A549 (cell line): ENCODE measurements around the gene RHEB. TPM values are rescaled to one million over a fixed set of nuclear protein-coding genes. Genes with fewer than 3 reads are reported as not detected.

Experiments
- ATAC-seq, 2 experiments: fragments of 200-7000 bp in 1 of 2; fragments of >200 bp in 1 of 2; cut with Nextera tagmentation in 1 of 2; cut with Tn5 transposase in 1 of 2; 3 replicates each; pipeline versions ENCODE4 v1.8.0 to v1.9.1; 2018 to 2020; ENCODE audit warnings: mild to moderate bottlenecking in 1 of 2, moderate library complexity in 1 of 2
- CTCF ChIA-PET: fragments of 300-600 bp; sonication (Branson Sonifier 250); formaldehyde crosslinking; extraction: SDS; loops from one replicate; lab custom pipeline; 2021; ENCODE audit warnings: antibody characterized with exemption, inconsistent platforms; lab: Yijun Ruan, JAX
- POLR2A ChIA-PET: fragments of 350-600 bp; formaldehyde crosslinking; extraction: SDS; loops from one replicate; lab custom pipeline; 2021; ENCODE audit warnings: antibody characterized with exemption, inconsistent platforms; lab: Yijun Ruan, JAX
- DNase-seq, 2 experiments: peaks; one replicate each; pipeline versions ENCODE4 v3.0.0 to v3.0.0-alpha.2; 2011 to 2016; ENCODE audit warnings: low read depth in 1 of 2, low spot score in 1 of 2
- FAIRE-seq: peaks from 2 replicates; lab custom pipeline; 2011; peaks lifted over from hg19 to GRCh38; lab: Jason Lieb, UNC
- H3K27ac ChIP-seq, 2 experiments: fragments of >200 bp; sonication (Bioruptor Twin); formaldehyde crosslinking; 3 replicates each; pipeline ENCODE4 v1.5.1; 2016 to 2017
- H3K4me1 ChIP-seq: fragments of >200 bp; sonication (Bioruptor Twin); formaldehyde crosslinking; 3 replicates; pipeline ENCODE4 v1.6.1; 2016
- H3K4me2 ChIP-seq: fragments of >200 bp; sonication (Bioruptor Twin); formaldehyde crosslinking; 3 replicates; pipeline ENCODE4 v1.6.1; 2016
- H3K4me3 ChIP-seq: fragments of >200 bp; sonication (Bioruptor Twin); formaldehyde crosslinking; 3 replicates; pipeline ENCODE4 v1.5.1; 2016
- H3K9me3 ChIP-seq: fragments of >200 bp; sonication (Bioruptor Twin); formaldehyde crosslinking; 3 replicates; pipeline ENCODE4 v1.6.1; 2016
- BHLHE40 ChIP-seq: IDR thresholded peaks from 2 replicates; pipeline ENCODE4 v1.6.1; 2012; ENCODE audit warnings: low read depth, low read length, inconsistent platforms
- CHD2 ChIP-seq: fragments of 150-350 bp; IDR thresholded peaks from 2 replicates; pipeline ENCODE4 v1.6.1; 2014; ENCODE audit warnings: low read length; ENCODE audit not compliant: partially characterized antibody
- ESRRA ChIP-seq: fragments of 150-350 bp; IDR thresholded peaks from 2 replicates; pipeline ENCODE4 v1.6.1; 2014; ENCODE audit warnings: mild to moderate bottlenecking, low read length, borderline replicate concordance
- FOSB ChIP-seq: fragments of 250-450 bp; sonication (Bioruptor Pico); IDR thresholded peaks from 2 replicates; pipeline ENCODE4 v1.5.0; 2020; ENCODE audit warnings: mild to moderate bottlenecking, moderate library complexity
- FOSL2 ChIP-seq, 2 experiments: fragments of 450-650 bp in 1 of 2; fragments of >200 bp in 1 of 2; sonication (Bioruptor Twin) in 1 of 2; formaldehyde crosslinking; IDR thresholded peaks; 2 replicates each; pipeline versions ENCODE4 v1.5.0 to v1.6.1; 2016 to 2020; ENCODE audit warnings: mild to moderate bottlenecking in 1 of 2, moderate library complexity in 1 of 2
- HEYL ChIP-seq: fragments of 250-450 bp; sonication (Bioruptor Pico); IDR thresholded peaks from 2 replicates; pipeline ENCODE4 v1.8.0; 2021; ENCODE audit warnings: mild to moderate bottlenecking, moderate library complexity
- HMGXB4 ChIP-seq: fragments of 250-450 bp; sonication (Bioruptor Pico); IDR thresholded peaks from 2 replicates; pipeline ENCODE4 v1.5.0; 2021; ENCODE audit warnings: mild to moderate bottlenecking, moderate library complexity, borderline replicate concordance
- HOXB13 ChIP-seq: fragments of 250-450 bp; sonication (Bioruptor Pico); IDR thresholded peaks from 2 replicates; pipeline ENCODE4 v1.5.0; 2020; ENCODE audit warnings: low read depth, mild to moderate bottlenecking, moderate library complexity
- HOXB5 ChIP-seq: fragments of 250-450 bp; sonication (Bioruptor Pico); IDR thresholded peaks from 2 replicates; pipeline ENCODE4 v1.5.0; 2020; ENCODE audit warnings: mild to moderate bottlenecking, moderate library complexity
- JUN ChIP-seq, 2 experiments: fragments of >200 bp; sonication (Bioruptor Twin); formaldehyde crosslinking; IDR thresholded peaks; 2 replicates in 1 of 2; 3 replicates in 1 of 2; pipeline ENCODE4 v1.6.1; 2016 to 2017
- JUNB ChIP-seq: fragments of >200 bp; sonication (Bioruptor Twin); formaldehyde crosslinking; IDR thresholded peaks from 2 replicates; pipeline ENCODE4 v1.6.1; 2016
- KDM1A ChIP-seq: fragments of 200-600 bp; sonication (generic); IDR thresholded peaks from 2 replicates; pipeline ENCODE4 v1.6.1; 2016; ENCODE audit warnings: low read depth, mild to moderate bottlenecking
- KDM5A ChIP-seq: fragments of 200-600 bp; sonication (generic); IDR thresholded peaks from 2 replicates; pipeline ENCODE4 v1.6.1; 2016; ENCODE audit warnings: antibody characterized with exemption, mild to moderate bottlenecking
- MAFK ChIP-seq: fragments of 450-650 bp; IDR thresholded peaks from 2 replicates; pipeline ENCODE4 v1.6.1; 2014; ENCODE audit not compliant: partially characterized antibody
- MAZ ChIP-seq: fragments of 150-350 bp; IDR thresholded peaks from 2 replicates; pipeline ENCODE4 v1.6.1; 2014; ENCODE audit warnings: antibody characterized with exemption, low read depth, low read length, borderline replicate concordance
- MYC ChIP-seq: IDR thresholded peaks from 2 replicates; pipeline ENCODE4 v1.6.1; 2012; ENCODE audit warnings: mild to moderate bottlenecking, inconsistent platforms, low read length, improper control_type of control experiment, borderline replicate concordance
- NFE2L2 ChIP-seq: fragments of 150-350 bp; conservative IDR thresholded peaks from 2 replicates; pipeline ENCODE4 v1.6.1; 2014; ENCODE audit warnings: low read length
- NR3C1 ChIP-seq: fragments of >200 bp; sonication (Bioruptor Twin); formaldehyde crosslinking; IDR thresholded peaks from 3 replicates; pipeline ENCODE4 v1.6.1; 2017
- PHF8 ChIP-seq: fragments of 200-600 bp; sonication (generic); IDR thresholded peaks from 2 replicates; pipeline ENCODE4 v1.6.1; 2016; ENCODE audit warnings: low read depth, mild to moderate bottlenecking, antibody characterized with exemption, moderate library complexity, borderline replicate concordance
- POLR2A ChIP-seq: IDR thresholded peaks from 2 replicates; pipeline ENCODE4 v1.6.1; 2012; ENCODE audit warnings: mild to moderate bottlenecking, low read length
- RAD21 ChIP-seq, 2 experiments: fragments of >200 bp in 1 of 2; sonication (Bioruptor Twin) in 1 of 2; formaldehyde crosslinking in 1 of 2; IDR thresholded peaks in 1 of 2; conservative IDR thresholded peaks in 1 of 2; 2 replicates in 1 of 2; 3 replicates in 1 of 2; pipeline ENCODE4 v1.6.1; 2012 to 2018; ENCODE audit warnings: inconsistent platforms in 1 of 2
- SMC3 ChIP-seq: fragments of >200 bp; sonication (Bioruptor Twin); formaldehyde crosslinking; IDR thresholded peaks from 3 replicates; pipeline ENCODE4 v1.6.1; 2018; ENCODE audit warnings: inconsistent platforms
- TP53 ChIP-seq: fragments of 250-450 bp; sonication (Bioruptor Pico); IDR thresholded peaks from 2 replicates; pipeline ENCODE4 v1.5.0; 2021; ENCODE audit warnings: mild to moderate bottlenecking, moderate library complexity
- ZC3H11A ChIP-seq: fragments of 450-650 bp; IDR thresholded peaks from 2 replicates; pipeline ENCODE4 v1.6.1; 2014; ENCODE audit warnings: antibody characterized with exemption, mild to moderate bottlenecking
- ZFP36 ChIP-seq: fragments of 450-650 bp; IDR thresholded peaks from 2 replicates; pipeline ENCODE4 v1.6.1; 2014; ENCODE audit warnings: borderline replicate concordance; ENCODE audit not compliant: partially characterized antibody
- ZSCAN20 ChIP-seq: fragments of 250-450 bp; sonication (Bioruptor Pico); IDR thresholded peaks from 2 replicates; pipeline ENCODE4 v1.8.0; 2022; ENCODE audit warnings: mild to moderate bottlenecking, moderate library complexity
- WGBS: methylation state at CpG from one replicate; pipeline ENCODE4 v1.1.6; 2017; ENCODE audit errors: missing lambda C conversion rate; 5-methylcytosine and 5-hydroxymethylcytosine counted together
- polyA plus RNA-seq, 4 experiments: library from polyadenylated mRNA; depleted of rRNA in 3 of 4; stranded (reverse); fragments of >200 nt; fragmentation: RNase III in 1 of 4; extraction: RNeasy Plus Mini Kit Qiagen cat#74134 plus additional on column Dnase treatment in 1 of 4; gene quantifications; 2 replicates in 3 of 4; 3 replicates in 1 of 4; pipeline ENCODE4 v1.2.3, GENCODE V29; 2011 to 2017

The RHEB gene
- polyA plus RNA-seq, 2 of the 4 experiments (the other 2 are of a cell fraction): 110 to 198 TPM

DNA sequence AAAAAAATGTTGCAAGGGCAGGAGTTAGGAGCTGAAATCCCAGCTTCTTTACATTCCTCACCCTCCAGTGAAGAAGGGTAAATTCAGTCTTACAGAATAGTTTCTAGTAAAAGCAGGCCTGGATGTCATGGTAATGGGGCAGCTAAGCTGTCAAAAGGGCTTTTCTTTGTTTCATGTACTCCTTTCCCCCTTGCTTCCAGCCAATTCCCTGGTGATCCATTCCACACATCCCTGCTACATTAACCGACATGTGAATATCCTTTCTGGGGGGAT is 36.0 kb downstream of the RHEB start:
- 86% methylated on average over 1 of the region's 1 CpG for WGBS
- Histone ChIP-seq H3K27ac (no peak overlapping the region), H3K4me2 (no peak overlapping the region)
- POLR2A ChIA-PET: no interaction called here
- TF ChIP-seq SMC3 (no peak), FOSB (CRISPR knock-in tag) (no peak), MYC (no peak), KDM1A (no peak), POLR2A (no peak), BHLHE40 (no peak), JUNB (no peak), MAFK (no peak), ZSCAN20 (no peak)
- TF ChIP-seq, all 56 proteins: peak for 0
- H3K4me1 ChIP-seq: peaks cover 38% of the 10 kb centered on the region
- FAIRE-seq (no peak), DNase-seq (no peak), ATAC-seq (no peak)
- H3K9me3 ChIP-seq: no peaks in the 10 kb centered on the region
- CTCF ChIA-PET: interaction anchor here (0.9 to 3.7 kb wide), 6 partner anchors 14 to 276 kb away, joined by 3 to 14 read pairs (median 6); no protein-coding TSS in a partner anchor
- no peak overlapping the region for H3K4me3 ChIP-seq

DNA sequence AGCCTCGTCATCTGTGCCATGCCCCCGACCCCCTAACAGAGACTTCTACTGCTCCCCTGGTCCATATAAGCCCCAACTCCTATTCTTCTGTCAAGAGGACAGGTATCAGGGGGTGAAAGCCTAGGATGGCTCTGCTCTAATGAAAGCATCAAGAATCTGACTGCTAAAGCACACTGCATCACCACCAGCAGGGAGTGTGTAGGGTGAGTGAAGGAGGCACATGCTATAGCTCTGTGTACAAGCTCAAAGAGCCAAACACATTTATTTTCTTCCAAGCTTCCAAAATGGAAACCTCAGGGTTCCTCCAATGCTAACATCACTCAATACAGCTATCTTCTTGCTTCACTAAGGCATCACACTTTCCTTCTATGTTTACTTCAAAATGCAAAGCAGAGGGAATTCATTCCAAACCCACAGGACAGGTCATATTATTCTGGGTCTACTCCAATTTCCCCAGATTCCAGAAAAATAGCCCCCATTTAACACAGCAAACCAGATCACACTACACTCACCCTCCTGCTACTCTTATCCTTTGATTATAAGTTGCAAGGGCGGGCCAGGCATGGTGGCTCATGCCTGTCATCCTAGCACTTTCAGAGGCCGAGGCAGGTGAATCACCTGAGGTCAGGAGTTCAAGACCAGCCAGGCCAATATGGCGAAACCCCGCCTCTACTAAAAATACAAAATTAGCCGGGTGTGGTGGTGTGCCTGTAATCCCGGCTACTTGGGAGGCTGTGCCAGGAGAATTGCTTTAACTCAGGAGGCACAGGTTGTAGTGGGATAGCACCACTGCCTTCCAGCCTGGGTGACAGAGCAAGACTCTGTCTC is 36.6 kb downstream of the RHEB start:
- Histone ChIP-seq H3K9me3 (no peaks in the 10 kb centered on the region), H3K4me3 (no peak overlapping the region), H3K4me1 (peaks cover 38% of the 10 kb centered on the region)
- POLR2A ChIA-PET: interaction anchor here (1.4 kb wide), 1 partner anchor 37 kb away, joined by 7 read pairs; the partner anchor contains the start of gene RHEB
- FAIRE-seq (no peak), DNase-seq (no peak), ATAC-seq (peak; percentile 49 to 52; a peak in 3 of 6 replicates)
- CTCF ChIA-PET: interaction anchor here (0.9 to 3.7 kb wide), 6 partner anchors 15 to 277 kb away, joined by 3 to 14 read pairs (median 6); no protein-coding TSS in a partner anchor
- TF ChIP-seq BHLHE40: no peak
- no peak for TF ChIP-seq HMGXB4 (CRISPR knock-in tag)
- TF ChIP-seq FOSL2 (IDR thresholded peaks at IDR 0.05): no peak
- no peak for TF ChIP-seq FOSL2 (CRISPR knock-in tag; IDR thresholded peaks at IDR 0.05)
- TF ChIP-seq ESRRA: no peak
- TF ChIP-seq FOSB (CRISPR knock-in tag): no peak
- no peak for TF ChIP-seq JUN (IDR thresholded peaks at IDR 0.05)
- no peak for TF ChIP-seq MYC
- no peak for TF ChIP-seq CHD2
- no peak for TF ChIP-seq HEYL
- no peak for TF ChIP-seq MAFK
- TF ChIP-seq ZC3H11A: no peak
- TF ChIP-seq, all 56 proteins: peak for 0
- 77% methylated on average over 8 of the region's 8 CpGs for WGBS
- no peak overlapping the region for H3K4me2 ChIP-seq
- H3K27ac ChIP-seq: no peak overlapping the region; a peak in 1 of 6 replicates

- TF ChIP-seq MAZ (no peak), BHLHE40 (no peak), PHF8 (no peak), HOXB5 (no peak), ZC3H11A (no peak), HOXB13 (CRISPR knock-in tag) (no peak), TP53 (CRISPR knock-in tag) (no peak), RAD21 (conservative IDR thresholded peaks at IDR 0.05 in 1 of 2, IDR thresholded peaks at IDR 0.05 in 1 of 2) (no peak), ZFP36 (no peak), KDM5A (no peak), MAFK (no peak), JUN (IDR thresholded peaks at IDR 0.05) (no peak), NR3C1 (no peak), NFE2L2 (no peak)
- 87% methylated on average over 4 of the region's 4 CpGs for WGBS
- no peak for FAIRE-seq
- peak in 1 of 2 experiments; percentile 35; a peak in 3 of 6 replicates for ATAC-seq
- Histone ChIP-seq H3K4me2 (no peak overlapping the region), H3K4me3 (no peak overlapping the region), H3K27ac (no peak overlapping the region; a peak in 1 of 6 replicates), H3K9me3 (no peaks in the 10 kb centered on the region), H3K4me1 (peaks cover 38% of the 10 kb centered on the region)
- ChIA-PET CTCF (interaction anchor here (1.1 to 3.3 kb wide), 3 partner anchors 16 to 66 kb away, joined by 3 to 13 read pairs (median 5); no protein-coding TSS in a partner anchor), POLR2A (interaction anchor here (1.4 kb wide), 1 partner anchor 38 kb away, joined by 7 read pairs; the partner anchor contains the start of gene RHEB)
- DNase-seq: no peak
Measured at GRCh38 chr7:151481650-151482505, 37.8 kb downstream of the RHEB start.
